Measurements from ENCODE around the gene CTSV. TPM values are rescaled to one million over a fixed set of nuclear protein-coding genes. Genes with fewer than 3 reads are reported as not detected.
"Not testable (repeated sequence)": the region's sequence is repeated elsewhere in the genome, so short reads cannot be mapped to it uniquely, and the experiment has no call there.

The CTSV gene
- total RNA-seq, 3 donors from 2014 or later (not counting 1 experiment from before 2014, with no cell fraction given), result 0.05 TPM; not detected in 2

DNA sequence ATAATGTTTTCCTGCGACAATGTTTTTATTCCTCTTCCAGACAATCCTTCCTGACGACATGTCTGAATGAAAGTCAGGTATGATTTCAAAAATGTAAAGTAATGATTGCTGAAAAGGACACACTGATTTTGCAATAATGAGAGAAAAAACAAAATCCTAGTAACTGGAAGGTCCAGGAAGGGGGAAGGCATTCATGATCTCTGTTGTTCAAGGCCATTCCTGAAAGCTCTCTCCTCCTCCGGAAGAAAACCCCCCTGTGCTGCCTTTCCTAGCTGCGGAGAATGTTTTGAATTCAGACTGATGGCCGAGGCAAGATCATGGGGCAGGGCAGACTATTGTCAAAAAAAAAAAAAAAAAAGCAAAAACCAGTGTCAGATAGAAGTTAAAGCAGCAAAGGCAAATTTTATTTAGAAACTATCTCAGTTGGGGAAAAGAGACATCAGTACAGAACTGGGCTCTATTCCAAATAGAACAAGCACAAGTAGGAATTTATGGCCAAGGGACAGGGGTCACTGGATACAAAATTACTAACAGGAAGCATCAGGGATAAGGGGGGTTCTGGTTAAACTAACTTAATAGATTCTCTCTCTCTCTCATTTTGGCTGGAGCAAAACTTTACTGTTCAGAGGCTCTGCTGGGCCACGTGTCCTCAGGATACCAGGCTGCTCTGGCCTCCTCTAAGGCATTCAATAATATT is 36.5 kb upstream of the CTSV start:
- no peak overlapping the region for H3K27ac ChIP-seq (ENCODE audit: low read length)
- peaks cover 9% of the 10 kb centered on the region for H3K27me3 ChIP-seq (ENCODE audit: control insufficient read depth, insufficient read depth, low read length)
- Mint-ChIP-seq H3K27ac (no peak overlapping the region), H3K36me3 (no peaks in the 10 kb centered on the region), H3K4me3 (no peak overlapping the region), H3K27me3 (ENCODE audit: low read depth in 2 of 2) (peaks cover 46 to 79% of the 10 kb centered on the region in 2 donors), H3K9me3 (no peaks in the 10 kb centered on the region), H3K4me1 (no peaks in the 10 kb centered on the region)
- DNase-seq (no peak), ATAC-seq (no peak)
- no peaks in the 10 kb centered on the region for H3K9me3 ChIP-seq (ENCODE audit: control insufficient read depth, insufficient read depth, low read length)
- H3K4me3 ChIP-seq (ENCODE audit: low read length), result no peak overlapping the region
- no peaks in the 10 kb centered on the region for H3K36me3 ChIP-seq (ENCODE audit: control insufficient read depth, insufficient read depth, low read length)
- WGBS (ENCODE audit: insufficient coverage), result 73% methylated on average over 4 of the region's 6 CpGs
- H3K4me1 ChIP-seq (ENCODE audit: control insufficient read depth, insufficient read depth, low read length), result no peaks in the 10 kb centered on the region
- intact Hi-C loops (cut with micrococcal nuclease), result no loop called here
- TF ChIP-seq, protein P1, sequence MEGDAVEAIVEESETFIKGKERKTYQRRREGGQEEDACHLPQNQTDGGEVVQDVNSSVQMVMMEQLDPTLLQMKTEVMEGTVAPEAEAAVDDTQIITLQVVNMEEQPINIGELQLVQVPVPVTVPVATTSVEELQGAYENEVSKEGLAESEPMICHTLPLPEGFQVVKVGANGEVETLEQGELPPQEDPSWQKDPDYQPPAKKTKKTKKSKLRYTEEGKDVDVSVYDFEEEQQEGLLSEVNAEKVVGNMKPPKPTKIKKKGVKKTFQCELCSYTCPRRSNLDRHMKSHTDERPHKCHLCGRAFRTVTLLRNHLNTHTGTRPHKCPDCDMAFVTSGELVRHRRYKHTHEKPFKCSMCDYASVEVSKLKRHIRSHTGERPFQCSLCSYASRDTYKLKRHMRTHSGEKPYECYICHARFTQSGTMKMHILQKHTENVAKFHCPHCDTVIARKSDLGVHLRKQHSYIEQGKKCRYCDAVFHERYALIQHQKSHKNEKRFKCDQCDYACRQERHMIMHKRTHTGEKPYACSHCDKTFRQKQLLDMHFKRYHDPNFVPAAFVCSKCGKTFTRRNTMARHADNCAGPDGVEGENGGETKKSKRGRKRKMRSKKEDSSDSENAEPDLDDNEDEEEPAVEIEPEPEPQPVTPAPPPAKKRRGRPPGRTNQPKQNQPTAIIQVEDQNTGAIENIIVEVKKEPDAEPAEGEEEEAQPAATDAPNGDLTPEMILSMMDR (IDR thresholded peaks at IDR 0.05), result no peak

DNA sequence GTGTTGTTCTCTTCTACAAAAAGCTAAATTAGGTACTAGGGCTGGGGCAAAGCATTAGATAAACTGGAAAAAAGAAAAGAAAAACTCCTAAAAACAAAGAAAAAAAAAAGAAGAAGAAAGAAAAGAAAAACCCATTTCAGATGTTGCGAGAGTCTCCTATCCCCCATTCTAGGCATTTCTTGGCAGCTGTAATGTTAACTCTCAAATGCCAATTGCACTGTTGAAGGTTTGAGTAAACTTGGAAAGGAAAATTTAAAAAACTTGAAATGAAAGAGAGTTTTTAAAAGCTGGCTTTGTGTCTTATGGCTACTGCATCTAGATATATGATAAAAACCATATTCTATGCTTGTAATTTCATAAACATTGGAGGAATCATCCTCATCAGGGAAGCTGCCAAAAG is 34.6 kb upstream of the CTSV start:
- Histone ChIP-seq H3K27ac (ENCODE audit: low read length) (no peak overlapping the region), H3K4me1 (ENCODE audit: control insufficient read depth, insufficient read depth, low read length) (no peaks in the 10 kb centered on the region), H3K9me3 (ENCODE audit: control insufficient read depth, insufficient read depth, low read length) (no peaks in the 10 kb centered on the region), H3K4me3 (ENCODE audit: low read length) (no peak overlapping the region), H3K36me3 (ENCODE audit: control insufficient read depth, insufficient read depth, low read length) (no peaks in the 10 kb centered on the region), H3K27me3 (ENCODE audit: control insufficient read depth, insufficient read depth, low read length) (peaks cover 9% of the 10 kb centered on the region)
- WGBS (ENCODE audit: insufficient coverage), result no CpG with 5 or more reads among the region's 1 CpG
- DNase-seq (no peak), ATAC-seq (no peak)
- Mint-ChIP-seq H3K4me3 (no peak overlapping the region), H3K27ac (no peak overlapping the region), H3K27me3 (ENCODE audit: low read depth in 2 of 2) (peaks cover 35 to 66% of the 10 kb centered on the region in 2 donors), H3K9me3 (no peaks in the 10 kb centered on the region), H3K36me3 (no peaks in the 10 kb centered on the region), H3K4me1 (no peaks in the 10 kb centered on the region)
- TF ChIP-seq, protein P1 (IDR thresholded peaks at IDR 0.05), result no peak
- intact Hi-C loops (cut with micrococcal nuclease), result no loop called here

DNA sequence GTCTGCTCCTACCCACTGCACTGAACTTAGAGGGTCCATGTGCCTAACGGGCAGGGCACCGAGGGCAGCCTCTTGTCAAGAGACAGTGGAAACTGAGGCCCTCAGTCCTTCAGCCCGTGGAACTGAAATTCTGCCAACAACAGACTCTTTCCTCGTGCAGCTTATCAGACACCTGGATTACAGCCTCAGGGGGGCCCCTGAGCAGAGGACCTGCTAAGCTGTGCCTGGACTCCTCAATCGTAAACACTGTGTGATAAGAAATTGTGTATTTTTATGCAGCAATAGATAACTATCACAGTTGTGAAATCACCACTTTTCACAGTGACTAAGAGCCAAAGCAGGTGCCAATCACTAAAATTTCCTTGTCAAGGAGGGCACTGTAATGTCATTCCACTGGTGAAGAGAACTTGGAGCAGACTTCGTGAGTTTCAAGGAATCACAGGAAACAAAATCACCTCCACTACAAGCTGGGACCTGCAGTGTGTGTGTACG is 33.4 kb upstream of the CTSV start:
- H3K36me3 Mint-ChIP-seq, result no peaks in the 10 kb centered on the region
- no peak for DNase-seq
- TF ChIP-seq, protein P1 (IDR thresholded peaks at IDR 0.05), result no peak
- no peak for ATAC-seq
- no peaks in the 10 kb centered on the region for H3K4me1 Mint-ChIP-seq
- no peak overlapping the region for H3K27ac Mint-ChIP-seq
- H3K27me3 Mint-ChIP-seq (ENCODE audit: low read depth in 2 of 2), result peaks cover 28 to 59% of the 10 kb centered on the region in 2 donors
- no peak overlapping the region for H3K4me3 Mint-ChIP-seq
- no peaks in the 10 kb centered on the region for H3K9me3 Mint-ChIP-seq
- no peaks in the 10 kb centered on the region for H3K9me3 ChIP-seq (ENCODE audit: control insufficient read depth, insufficient read depth, low read length)
- WGBS (ENCODE audit: insufficient coverage), result 71% methylated on average over 7 of the region's 7 CpGs
- H3K27ac ChIP-seq (ENCODE audit: low read length), result no peak overlapping the region
- no peaks in the 10 kb centered on the region for H3K4me1 ChIP-seq (ENCODE audit: control insufficient read depth, insufficient read depth, low read length)
- intact Hi-C loops (cut with micrococcal nuclease), result no loop called here
- H3K36me3 ChIP-seq (ENCODE audit: control insufficient read depth, insufficient read depth, low read length), result no peaks in the 10 kb centered on the region
- H3K4me3 ChIP-seq (ENCODE audit: low read length), result no peak overlapping the region
- peaks cover 7% of the 10 kb centered on the region for H3K27me3 ChIP-seq (ENCODE audit: control insufficient read depth, insufficient read depth, low read length)

DNA sequence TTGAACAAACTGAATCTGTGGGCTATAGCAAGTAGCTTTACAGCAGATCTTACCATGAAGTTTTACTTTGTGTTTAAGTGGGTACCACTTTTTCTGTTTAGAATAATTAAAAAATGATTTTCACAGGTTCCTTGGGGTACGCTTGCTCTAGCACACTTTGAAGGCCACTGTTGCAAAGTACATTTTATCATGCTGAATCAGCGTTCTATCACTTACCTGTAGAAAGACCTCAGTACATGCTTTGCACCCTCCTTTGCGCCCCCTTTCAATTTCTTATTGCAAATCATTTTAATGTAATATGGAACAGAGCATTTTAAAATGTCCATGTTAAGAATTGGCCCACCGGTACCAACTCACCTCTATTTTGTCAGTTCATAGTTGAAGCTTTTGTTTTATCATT is 31.4 kb upstream of the CTSV start:
- H3K4me3 ChIP-seq (ENCODE audit: low read length); H3K4me1 Mint-ChIP-seq; H3K27me3 ChIP-seq (ENCODE audit: control insufficient read depth, insufficient read depth, low read length); H3K4me1 ChIP-seq (ENCODE audit: control insufficient read depth, insufficient read depth, low read length); H3K27ac Mint-ChIP-seq; ATAC-seq; H3K4me3 Mint-ChIP-seq; H3K9me3 ChIP-seq (ENCODE audit: control insufficient read depth, insufficient read depth, low read length); H3K36me3 Mint-ChIP-seq; intact Hi-C loops (cut with micrococcal nuclease); DNase-seq; H3K36me3 ChIP-seq (ENCODE audit: control insufficient read depth, insufficient read depth, low read length); H3K27ac ChIP-seq (ENCODE audit: low read length); H3K9me3 Mint-ChIP-seq: not testable (repeated sequence)
- peaks cover 22 to 59% of the 10 kb centered on the region in 2 donors for H3K27me3 Mint-ChIP-seq (ENCODE audit: low read depth in 2 of 2)
- WGBS (ENCODE audit: insufficient coverage), result 91% methylated on average over 3 of the region's 4 CpGs

Data from natural killer cell (primary cell).